Activated CD4-positive, CD25-positive, alpha-beta regulatory T cell treated with anti-CD3 and anti-CD28 coated beads, Interleukin-2, amount 50 U/mL, for 24 hours (primary cell): ENCODE data around the gene DHX36.
A peak's percentile ranks its signal among the peaks of the same experiment; 100 is the strongest.

ENCODE experiments used
- ATAC-seq, 2 donors: fragments of 150-1000 bp; cut with Tn5 transposase; one replicate each; pipeline ENCODE4 v1.10.0; 2021; ENCODE audit warnings: mild to moderate bottlenecking in 1 of 2, moderate library complexity in 1 of 2

The DHX36 gene, protein sequence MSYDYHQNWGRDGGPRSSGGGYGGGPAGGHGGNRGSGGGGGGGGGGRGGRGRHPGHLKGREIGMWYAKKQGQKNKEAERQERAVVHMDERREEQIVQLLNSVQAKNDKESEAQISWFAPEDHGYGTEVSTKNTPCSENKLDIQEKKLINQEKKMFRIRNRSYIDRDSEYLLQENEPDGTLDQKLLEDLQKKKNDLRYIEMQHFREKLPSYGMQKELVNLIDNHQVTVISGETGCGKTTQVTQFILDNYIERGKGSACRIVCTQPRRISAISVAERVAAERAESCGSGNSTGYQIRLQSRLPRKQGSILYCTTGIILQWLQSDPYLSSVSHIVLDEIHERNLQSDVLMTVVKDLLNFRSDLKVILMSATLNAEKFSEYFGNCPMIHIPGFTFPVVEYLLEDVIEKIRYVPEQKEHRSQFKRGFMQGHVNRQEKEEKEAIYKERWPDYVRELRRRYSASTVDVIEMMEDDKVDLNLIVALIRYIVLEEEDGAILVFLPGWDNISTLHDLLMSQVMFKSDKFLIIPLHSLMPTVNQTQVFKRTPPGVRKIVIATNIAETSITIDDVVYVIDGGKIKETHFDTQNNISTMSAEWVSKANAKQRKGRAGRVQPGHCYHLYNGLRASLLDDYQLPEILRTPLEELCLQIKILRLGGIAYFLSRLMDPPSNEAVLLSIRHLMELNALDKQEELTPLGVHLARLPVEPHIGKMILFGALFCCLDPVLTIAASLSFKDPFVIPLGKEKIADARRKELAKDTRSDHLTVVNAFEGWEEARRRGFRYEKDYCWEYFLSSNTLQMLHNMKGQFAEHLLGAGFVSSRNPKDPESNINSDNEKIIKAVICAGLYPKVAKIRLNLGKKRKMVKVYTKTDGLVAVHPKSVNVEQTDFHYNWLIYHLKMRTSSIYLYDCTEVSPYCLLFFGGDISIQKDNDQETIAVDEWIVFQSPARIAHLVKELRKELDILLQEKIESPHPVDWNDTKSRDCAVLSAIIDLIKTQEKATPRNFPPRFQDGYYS

DNA sequence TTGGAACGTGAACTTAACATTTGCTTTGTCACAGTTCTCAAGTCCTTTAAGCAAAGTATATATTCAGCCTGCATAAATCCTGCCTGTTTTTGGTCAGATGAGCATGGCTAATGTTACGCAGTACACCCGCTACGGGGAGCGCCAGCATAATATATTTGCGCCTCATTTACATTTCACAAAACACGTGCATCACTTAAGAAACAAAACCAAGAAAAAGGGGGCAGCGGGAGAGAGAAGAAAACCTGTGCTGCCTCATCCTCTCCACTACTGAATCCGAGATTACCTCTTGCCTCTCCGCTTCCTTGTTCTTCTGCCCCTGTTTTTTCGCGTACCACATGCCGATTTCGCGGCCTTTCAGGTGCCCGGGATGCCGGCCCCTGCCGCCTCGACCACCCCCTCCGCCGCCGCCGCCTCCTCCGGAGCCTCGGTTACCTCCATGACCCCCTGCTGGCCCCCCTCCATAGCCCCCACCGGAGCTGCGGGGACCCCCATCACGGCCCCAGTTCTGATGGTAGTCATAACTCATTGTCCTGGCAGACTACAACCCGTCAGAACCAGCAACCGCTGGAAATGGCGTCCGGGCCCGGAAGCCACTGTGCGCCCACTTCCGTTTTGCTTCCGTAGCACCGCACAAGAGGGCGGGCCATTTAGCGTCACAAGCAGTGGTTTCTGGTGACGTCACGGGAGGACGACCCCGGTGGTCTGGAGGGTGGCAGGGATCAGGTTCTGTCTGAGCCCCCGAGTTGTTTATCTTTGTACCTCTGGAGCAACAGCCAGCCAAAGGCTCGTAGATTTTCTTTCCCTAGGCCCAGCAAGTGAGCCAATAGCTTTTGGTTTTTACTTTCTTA, at the start of gene DHX36:
Gene DHX36 (minus strand): TSS at position 597 of the 848 bp plus-strand sequence. CDS start 71 bp downstream, at position 526.
- peak; percentile 91 to 92 for ATAC-seq

DNA sequence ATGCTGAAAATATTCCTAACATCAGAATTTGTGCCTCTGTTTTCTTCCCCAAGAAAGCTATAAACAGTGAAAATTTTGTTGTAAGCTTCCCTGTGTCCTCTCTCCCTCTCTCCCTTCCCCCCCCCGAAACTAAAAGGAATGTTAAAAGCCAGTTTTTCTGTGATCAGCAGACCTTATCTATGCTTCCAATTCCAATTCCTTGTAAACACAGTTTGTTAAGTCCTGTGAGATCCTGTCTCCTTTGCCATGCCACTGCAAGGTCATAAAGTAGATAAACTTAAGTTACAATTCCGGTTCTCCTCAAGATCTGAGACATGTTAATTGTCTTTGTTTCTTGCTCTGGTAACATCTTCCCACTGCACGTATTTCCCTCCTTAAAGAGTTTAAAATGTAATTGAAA, 42.9 kb upstream of the DHX36 start:
- no peak for ATAC-seq

DNA sequence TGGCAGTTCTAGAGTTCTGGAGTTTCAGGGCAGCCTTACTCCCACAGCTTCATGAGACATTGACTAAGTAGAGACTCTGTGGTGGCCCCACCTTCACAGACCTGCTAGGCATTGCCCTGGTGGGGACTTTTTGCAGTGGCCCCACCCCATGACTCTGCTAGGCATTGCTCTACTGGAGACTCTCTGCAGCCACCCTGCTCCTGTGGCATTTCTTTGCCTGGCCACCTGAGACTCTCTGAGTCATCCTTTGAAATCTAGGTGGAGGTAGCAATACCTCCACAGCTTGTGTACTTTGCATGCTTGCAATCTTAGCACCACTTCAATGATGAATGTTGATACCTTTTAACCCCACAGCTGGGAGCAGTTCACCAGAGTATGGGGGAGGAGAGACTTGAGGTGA, 40.6 kb upstream of the DHX36 start:
- peak in 1 of 2 donors; percentile 13 for ATAC-seq

DNA sequence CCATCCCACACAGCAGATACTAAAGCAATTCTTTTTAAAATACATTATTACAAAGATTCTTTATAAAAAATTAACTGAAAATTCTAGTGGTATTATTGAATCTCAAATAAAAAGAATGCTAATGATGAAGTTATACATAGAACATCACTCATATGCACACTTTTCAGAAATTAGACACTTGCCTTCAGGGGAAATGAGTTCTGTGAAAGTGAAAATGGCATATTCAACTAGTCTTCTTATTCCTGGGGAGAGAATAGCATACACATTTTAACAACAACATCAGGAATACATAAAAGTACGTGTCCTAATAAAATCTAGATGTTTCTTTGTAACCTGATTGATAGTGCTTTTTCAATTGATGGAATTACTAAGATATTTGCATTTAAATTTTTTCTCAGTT, 36.8 kb upstream of the DHX36 start:
- no peak for ATAC-seq

DNA sequence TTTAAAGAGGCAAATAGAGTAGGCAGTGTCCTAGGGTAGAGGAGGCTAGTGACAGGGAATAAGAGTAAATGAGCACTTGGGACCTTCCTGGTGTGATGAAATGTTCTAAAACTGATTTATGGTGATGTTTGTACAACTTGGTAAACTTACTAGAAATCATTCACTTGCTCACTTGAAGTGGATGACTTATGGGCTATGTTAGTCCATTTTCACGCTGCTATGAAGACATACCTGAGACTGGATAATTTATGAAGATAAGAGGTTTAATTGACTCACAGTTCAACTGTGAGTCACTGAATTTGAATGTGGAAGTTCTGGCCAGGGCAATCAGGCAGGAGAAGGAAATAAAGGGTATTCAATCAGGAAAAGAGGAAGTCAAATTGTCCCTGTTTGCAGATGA, 31.7 kb upstream of the DHX36 start:
- ATAC-seq = no peak

DNA sequence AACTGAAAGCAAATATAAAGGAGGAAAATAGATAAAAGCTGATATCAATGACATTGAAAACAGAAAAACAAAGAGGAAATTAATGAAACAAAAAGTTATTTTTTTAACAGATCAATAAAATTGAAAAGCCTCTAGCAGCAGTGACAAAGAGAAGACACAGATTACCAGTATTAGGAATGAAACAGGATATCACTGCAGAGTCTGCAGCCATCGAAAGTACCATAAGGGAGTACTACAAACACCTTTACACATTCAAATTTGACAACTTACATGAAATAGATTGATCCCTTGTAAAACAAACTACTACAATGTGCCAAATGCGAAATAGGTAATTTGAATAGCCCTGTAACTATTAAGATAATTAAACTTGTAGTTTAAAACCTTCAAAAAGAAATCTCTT, 24.9 kb upstream of the DHX36 start:
- ATAC-seq = no peak

DNA sequence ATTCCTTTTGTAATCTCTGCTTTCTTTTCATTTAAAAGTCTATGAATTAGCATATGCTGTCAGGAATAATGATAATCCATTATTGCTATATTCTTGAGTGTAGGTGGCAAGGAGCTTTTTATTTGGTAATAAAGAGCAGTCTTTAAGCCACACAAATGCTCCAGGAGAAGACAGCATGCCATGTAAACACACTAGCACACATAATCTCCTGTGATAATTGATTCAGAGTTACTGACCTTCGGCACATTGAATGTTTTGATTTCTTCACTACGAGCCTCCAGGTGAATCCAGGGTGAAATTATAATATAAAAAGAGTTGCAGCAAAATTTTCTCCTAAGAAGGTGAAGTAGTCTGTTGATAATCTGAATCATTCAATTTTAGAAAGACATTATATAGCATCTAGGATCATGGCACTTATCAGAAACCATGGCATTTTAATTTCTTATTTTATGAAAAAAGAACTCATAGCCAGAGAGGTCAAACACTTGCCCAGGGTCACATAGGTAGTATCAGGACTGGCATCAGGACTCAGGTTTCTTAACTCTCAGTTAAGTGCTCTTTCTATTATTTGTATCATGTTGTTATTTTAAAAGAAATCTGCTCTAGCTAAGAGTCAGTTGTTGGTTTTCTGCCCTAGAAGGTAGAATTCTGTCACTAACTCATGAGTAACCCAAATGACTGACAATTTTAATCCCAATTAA, 21.3 kb upstream of the DHX36 start:
- no peak for ATAC-seq

DNA sequence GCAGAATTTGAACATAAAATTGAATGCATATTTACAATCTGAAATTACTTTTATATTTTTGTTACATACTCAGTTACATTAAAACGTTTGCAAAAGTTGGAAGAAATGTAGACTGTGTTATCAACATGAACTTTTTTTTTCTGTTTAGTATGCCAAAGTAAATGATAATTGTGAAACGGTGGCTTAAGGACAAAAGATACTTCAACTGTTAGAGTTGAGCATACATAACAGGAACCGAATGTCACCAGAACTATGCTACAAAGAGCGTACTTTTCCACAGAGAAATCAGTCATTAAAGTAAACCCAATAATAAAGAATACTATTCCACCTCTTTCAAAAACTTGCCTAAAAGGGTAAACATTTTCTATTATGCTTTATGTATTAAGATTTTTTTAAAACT, 14.3 kb upstream of the DHX36 start:
- no peak for ATAC-seq

DNA sequence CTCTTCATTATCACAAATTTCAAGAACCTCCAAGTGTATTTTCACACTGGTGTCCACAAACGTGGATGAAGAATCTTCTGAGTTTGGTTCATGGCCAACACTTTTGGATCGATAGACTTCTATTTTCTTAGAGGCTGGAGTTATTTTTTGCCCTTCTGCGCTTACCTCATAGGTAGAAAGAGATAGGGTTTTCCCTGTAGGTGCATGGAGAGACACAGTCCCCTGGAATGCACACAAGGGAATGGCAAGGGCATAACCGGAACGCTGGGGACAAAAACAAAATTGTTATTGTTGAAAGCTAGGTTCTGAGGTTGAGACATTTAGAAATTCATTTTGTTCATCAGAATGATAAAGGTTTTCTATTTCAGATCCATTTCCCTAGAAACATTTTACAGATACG, 13.7 kb upstream of the DHX36 start:
- no peak for ATAC-seq

DNA sequence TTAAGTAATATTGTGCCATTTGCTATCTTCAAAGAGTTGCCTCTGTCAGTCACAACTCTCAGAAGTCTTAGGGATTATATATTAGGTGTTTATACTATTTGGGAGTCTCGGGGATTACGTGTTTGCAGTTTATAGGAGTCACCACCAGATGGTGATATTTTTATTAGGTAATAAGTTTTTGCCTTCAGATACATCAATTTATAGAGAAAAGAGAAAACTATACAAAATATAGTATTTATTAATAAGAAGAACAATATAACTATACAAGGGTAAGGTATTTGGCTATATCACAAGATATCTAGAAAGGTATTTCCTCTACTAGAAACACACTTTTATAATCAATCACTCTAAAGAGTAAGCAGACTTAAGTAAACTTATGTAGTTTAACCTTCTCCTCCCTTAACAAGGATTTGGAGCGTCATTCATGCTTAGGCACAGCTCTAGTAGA, 10.7 kb upstream of the DHX36 start:
- peak in 1 of 2 donors; percentile 44 for ATAC-seq

DNA sequence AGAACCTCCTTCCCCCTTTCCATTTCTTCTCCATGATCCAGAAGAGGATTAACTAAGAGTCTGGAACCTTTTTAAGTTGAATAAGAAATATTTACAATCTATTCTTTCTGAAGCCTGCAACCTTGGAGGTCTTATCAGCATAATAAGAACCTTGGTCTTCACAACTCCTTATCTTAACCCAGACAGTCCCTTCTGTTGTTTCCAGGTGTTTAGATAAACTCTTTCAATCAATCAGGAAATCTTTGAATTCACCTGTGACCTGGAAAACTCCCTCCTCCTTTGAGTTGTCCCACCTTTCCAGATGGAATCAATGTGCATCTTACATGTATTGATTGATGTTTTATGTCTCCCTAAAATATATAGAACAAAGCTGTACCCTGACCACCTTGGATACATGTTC, 3.6 kb upstream of the DHX36 start:
- no peak for ATAC-seq

DNA sequence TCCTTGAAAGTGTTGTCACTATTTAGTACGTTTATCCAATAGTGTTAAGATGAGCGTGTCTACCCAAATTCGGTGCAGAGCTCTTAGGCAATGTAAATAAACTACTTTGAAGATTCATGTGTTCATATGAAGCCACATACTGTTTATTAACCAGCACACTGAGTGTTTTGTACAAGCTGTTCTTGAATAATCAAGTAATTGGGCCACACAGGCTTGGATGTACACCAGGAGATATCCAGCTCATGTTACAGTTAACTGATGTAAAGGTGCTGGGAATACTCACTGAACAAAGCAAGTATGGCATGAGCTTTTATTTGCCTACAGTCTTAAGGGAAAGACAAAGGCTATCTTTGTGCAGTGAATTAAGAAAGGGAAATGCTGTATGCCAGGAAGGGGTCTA, 632 bp upstream of the DHX36 start:
- ATAC-seq = no peak

DNA sequence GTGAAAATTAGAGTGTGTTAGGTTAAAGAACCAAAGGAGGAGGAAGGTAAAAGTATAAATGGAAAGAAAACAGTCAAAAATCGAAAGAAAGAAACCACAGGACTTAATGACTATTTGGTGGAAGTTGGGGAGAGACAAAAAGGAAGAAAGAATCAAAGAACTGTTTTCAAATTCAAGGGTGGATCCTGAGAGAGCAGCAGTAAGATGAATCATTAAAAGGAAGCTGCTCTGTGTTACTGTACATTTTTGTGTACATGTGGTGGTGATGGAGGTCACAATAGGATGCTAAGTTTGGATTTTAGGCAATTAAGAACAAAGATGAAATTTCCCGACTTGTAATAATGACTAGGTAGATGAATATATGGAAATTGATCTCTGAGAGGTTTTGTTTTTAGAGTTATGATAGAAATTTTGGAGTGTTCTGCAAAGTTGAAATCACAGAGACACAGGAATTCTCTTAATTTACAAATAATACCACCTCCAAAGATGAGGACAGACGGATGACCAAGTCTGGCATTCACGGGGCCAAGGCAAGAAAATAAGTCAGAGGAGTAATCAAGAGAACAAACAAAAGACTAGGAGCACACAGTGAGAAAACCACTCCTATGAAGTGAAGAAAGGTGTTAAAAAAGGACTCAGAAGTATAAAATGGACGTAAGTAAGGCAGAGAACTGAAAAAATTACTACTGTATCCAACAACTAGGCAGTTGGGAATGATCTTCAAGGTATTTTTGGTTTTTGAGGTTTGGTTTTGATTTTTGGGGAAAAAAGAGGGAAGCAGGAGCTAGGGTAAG, 7.1 kb downstream of the DHX36 start:
- ATAC-seq = peak in 1 of 2 donors; percentile 24

DNA sequence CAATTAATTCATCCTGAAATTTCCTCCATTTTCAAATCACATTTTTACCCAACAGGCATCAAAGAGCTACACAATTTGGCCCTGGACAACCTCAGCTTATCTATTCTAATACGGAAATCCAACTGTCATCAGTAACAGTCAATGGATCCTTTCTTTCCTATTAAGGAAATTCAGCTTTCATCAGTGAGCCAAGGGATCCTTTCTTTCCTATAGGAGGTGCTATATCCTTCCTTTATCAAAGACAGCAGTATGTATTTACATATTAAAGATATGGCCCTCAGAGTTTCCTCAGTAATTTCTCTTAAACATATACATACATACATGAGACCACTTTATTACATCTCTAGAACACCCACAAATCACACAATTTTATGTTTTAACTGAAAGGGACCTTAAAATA, 10.1 kb downstream of the DHX36 start:
- ATAC-seq = no peak

DNA sequence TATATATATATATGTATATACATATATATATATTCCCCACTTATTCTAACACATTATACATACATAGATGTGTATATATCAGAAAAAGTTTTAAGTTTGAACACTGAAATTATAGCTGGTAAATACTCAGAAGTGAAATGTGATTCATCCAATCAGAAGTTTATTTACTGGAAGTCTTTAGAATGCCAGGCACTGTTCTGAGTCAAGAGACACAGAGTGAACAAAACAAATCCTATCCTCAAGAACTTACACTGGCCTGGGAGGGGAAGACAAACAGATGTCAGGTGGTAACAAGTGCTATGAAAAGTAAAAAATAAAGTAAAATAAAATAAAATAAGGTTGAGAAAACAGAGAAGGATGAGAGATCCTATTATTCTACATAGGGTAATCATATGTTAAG, 13.4 kb downstream of the DHX36 start:
- no peak for ATAC-seq

DNA sequence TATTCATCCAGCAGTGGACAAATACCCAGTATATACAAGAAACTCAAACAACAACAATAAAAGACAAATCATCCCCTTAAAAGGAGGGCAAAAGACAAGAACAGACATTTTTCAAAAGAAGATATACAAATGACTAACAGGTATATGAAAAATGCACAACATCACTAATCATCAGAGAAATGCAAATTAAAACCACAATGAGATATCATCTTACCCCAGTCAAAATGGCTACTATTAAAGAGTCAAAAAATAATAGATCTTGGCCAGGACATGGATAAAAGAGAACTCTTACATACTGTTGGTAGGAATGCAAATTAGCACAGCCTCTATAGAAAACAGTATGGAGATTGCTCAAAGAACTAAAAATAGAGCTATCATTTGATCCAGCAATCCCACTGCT, 16.9 kb downstream of the DHX36 start:
- peak; percentile 53 to 64 for ATAC-seq

DNA sequence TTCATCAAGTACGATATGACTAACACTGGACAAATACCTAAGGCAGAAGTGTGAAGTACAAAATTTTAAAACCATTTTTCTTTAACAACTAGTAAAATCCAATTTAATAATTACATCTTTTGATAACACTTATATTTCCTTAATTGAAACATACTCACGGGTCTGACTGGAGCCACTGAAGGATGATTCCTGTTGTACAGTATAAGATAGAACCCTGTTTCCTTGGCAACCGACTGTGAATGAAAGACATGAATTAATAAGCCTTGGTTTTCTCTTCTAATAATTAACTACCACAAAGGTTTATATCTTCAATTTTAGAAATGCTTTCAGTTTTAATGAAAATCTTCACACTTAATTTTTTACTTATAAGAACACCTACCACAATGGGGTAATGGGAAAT, 19.4 kb downstream of the DHX36 start:
- ATAC-seq = no peak

DNA sequence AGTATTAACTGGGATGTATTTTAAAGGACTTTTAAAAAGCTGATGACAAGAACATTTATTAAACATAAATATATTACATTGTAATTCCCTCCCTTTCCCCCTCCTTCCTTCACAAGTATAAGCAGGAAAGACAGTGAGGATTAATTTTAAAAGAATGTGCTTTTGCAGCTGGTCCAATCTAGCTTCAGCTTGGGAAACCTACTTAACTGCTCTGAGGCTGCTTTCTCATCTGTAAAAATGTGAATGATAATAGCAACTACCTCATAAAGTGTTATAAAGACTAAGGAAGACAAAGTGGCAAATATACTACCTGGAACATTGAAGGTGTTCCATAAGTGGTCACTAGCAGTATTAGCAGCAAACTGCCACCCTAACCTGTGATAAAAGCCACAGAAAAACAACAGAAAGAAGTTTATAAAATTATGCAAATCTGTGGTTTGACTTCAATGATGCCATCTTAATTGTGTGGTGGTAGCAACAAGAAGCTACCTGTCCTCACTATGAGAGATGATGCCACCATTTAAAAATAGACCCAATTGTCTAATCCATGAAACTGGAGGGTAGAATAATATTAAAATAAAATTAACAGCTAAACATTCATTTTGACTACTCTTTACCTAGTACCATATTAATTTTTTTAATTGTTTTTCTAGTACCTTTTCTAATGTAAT, 20.0 kb downstream of the DHX36 start:
- no peak for ATAC-seq

DNA sequence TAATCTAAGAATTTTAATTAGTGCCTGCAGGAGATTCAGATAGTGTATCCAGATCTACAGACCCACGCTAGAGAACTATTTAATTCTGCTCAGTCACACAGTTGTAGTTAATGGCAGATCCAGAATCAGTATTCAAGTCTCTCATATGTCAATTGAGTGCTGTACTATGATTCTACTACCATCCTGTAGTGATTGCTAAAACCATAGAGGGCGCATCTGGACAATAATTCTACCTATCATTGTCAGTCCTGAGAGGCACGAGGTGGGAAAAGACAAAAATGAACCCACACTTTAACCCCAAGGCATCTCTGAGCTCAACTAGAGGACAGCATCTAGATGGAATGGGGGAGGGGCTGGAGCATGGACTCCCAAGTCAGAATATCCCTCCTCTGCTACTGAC, 22.7 kb downstream of the DHX36 start:
- no peak for ATAC-seq

DNA sequence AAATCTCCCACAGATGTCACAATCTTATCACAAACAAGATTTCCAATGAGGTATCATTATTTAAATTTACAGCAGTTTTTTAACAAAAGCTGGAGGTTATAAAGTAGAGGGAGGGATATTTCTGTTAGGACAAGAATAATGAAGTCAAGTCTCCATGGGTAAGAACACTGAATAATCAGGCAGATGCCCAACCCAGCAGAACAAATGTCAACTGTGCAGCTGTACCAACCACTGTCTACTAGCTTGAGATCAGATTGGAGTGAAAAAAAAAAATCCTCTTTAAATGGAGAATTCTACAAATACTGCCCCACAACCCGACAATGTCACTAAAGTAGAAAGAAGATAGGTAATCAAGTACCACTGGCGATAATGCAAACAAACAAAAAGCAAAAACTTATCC, 30.3 kb downstream of the DHX36 start:
- ATAC-seq = no peak

DNA sequence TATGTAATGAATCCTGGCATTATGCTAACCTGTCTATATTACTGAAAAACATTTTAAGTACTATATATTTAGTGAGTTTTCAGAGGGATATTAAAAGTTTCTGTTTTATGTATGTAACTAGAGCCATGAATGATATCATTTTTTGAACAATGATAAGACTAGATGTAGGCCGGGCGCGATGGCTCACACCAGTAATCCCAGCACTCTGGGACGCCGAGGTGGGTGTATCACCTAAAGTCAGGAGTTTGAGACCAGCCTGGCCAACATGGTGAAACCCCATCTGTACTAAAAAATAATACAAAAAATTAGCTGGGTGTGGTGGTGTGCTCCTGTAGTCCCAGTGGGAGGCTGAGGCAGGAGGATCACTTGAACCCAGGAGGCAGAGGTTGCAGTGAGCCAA, 34.1 kb downstream of the DHX36 start:
- no peak for ATAC-seq
